OCI-LY3 (cell line): ENCODE measurements around the gene STAM2.

Experiments
- CTCF ChIP-seq: fragments of 200-600, 300-600 bp; sonication (generic); IDR thresholded peaks from 2 replicates; pipeline ENCODE4 v1.5.1; 2014; ENCODE audit warnings: antibody characterized with exemption, low read length, low read depth
- EZH2phosphoT487 ChIP-seq: fragments of 200-600 bp; shearing (Covaris generic); IDR thresholded peaks from 2 replicates; pipeline ENCODE4 v1.6.1; 2018; ENCODE audit warnings: antibody characterized with exemption, mixed run types, low read depth

GRCh38 chr2:152165306-152165705 lies 10.3 kb downstream of the STAM2 start:
- TF ChIP-seq CTCF (no peak), EZH2phosphoT487 (no peak)
